ENCODE data around the gene DNAI1.
"Not testable (repeated sequence)": the region's sequence is repeated elsewhere in the genome, so short reads cannot be mapped to it uniquely, and the experiment has no call there.

DNAI1 gene

GRCh38 chr9:34458013-34458958 is at the start of gene DNAI1, which contains the start of gene FAM219A:
Gene DNAI1, plus strand, starts transcription at chr9:34458805. Its CDS starts 201 bp downstream, at chr9:34459006.
Gene FAM219A, minus strand, starts transcription at chr9:34458570. Its CDS starts 307 bp downstream, at chr9:34458263.
- no peak for TF ChIP-seq ZNF274 (IDR thresholded peaks at IDR 0.05; ENCODE audit: low read depth, low read length)

GRCh38 chr9:34409154-34409553 is 49.5 kb upstream of the DNAI1 start:
- H3K4me3 ChIP-seq (ENCODE audit: low read length): no peak overlapping the region
- TF ChIP-seq ZNF274 (IDR thresholded peaks at IDR 0.05; ENCODE audit: low read depth, low read length): no peak

More at GRCh38 chr9:34458013-34458958, at the start of gene DNAI1, which contains the start of gene FAM219A:
- H3K4me3 ChIP-seq (ENCODE audit: low read length): peak within 1 kb of the TSS; percentile 50; the same call in 1 of the 2 replicates

DNA sequence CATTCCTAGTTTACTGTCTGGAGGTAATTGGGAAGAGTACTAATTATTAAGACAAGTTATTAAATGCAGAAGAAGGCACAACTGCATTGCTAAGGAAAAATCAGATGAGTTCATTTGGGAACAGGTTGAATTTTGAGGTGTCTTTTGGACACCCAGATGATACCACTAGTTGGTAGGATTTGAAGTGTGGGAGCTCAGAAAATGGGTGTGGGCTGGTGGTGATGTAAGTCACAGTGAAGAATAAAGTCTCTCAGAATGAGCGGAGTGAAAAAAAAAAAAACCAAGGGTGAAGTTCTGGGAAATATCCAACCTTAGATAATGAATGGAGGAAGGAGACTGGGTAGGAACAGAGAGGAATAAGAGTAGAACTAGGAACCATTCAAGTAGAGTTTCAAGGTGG is 46.3 kb upstream of the DNAI1 start:
- H3K4me3 ChIP-seq (ENCODE audit: low read length): no peak overlapping the region
- TF ChIP-seq ZNF274 (IDR thresholded peaks at IDR 0.05; ENCODE audit: low read depth, low read length): no peak

DNA sequence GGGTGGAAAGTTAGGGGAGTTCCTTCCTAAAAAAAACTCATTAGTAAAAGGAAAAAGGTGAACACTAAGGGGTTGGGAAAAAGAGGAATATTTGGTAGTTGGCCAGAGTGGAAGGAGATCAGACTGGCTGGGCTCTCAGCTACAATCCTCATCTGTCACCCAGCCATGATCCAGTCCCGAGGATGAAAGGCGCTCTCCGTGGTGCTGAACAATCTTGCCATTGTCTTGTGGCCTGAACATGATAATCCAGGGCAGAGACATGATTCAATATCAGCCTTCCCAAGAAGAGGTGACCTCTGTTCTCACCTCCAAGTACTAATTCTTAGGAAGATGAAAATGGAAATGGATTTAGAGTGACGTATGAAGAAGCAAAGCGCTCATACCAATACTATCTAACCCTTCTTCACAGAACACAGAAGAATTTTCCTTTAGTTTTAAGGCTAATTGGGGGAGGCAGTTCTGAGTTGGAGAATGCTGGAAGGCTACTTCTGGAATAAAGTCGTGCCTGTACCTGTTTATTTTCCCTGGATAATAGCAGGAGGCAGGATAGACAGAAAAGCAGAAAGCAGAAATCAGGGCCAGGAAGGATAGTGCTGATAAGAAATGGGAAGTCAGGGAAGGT is 45.3 kb upstream of the DNAI1 start:
- TF ChIP-seq ZNF274 (IDR thresholded peaks at IDR 0.05; ENCODE audit: low read depth, low read length): no peak
- H3K4me3 ChIP-seq (ENCODE audit: low read length): no peak overlapping the region

DNA sequence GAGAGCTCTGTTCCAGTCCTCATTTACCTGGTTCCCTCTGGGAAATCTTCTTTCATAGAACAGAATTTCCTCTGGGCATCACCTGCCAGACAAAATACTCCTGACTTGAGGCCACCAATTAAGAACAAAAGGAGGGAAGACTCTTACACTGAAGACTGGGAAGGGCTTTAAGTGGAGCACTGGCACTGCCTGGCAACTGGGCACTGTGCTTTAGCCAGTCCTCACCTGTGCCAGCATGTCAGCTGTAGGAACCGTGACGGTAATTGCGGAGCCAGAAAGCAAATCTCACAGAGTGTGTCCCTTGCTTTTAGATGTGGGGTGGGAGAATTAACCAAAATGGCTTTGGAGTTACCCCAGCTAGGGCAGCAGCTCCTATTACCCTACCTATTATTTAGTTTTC is 40.9 kb upstream of the DNAI1 start:
- TF ChIP-seq ZNF274 (IDR thresholded peaks at IDR 0.05; ENCODE audit: low read depth, low read length): no peak
- H3K4me3 ChIP-seq (ENCODE audit: low read length): no peak overlapping the region

- no peak overlapping the region for H3K4me3 ChIP-seq (ENCODE audit: low read length)
- TF ChIP-seq ZNF274 (IDR thresholded peaks at IDR 0.05; ENCODE audit: low read depth, low read length): no peak
These were observed 38.7 kb upstream of the DNAI1 start for GRCh38 chr9:34419716-34420504.

DNA sequence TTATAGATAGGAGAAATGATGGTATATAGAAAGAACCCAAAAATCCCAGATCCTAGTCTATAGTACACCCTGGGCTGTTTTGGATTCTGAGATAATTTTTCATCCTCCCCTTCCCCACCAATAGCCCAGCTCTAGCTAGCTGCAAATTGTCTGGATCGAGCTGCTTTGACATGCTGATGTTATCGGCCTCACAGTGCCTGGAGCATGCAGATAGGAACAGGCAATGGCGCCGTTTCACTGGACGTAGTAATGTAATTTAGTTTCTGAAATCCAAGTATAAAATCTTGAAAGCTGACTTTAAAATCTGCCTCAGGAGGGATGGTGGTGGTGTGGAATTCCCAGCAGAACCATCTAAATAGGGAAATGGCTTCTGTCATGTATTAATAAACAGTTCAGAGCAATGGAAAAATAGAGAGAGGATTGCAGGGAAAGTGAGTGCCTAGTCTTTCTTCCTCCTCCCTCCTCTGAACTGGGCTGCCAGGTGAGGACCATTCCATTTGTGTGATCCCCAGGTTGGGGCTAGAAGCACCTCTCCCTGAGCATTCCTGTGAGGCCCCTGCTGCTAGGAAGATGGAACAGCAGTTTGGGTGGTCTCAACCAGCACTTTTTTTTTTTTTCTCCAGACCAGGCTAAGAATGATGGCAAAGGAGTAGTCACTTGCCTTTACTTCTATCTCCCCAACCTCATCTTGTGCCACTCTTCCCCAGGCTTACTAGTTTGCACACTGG is 32.1 kb upstream of the DNAI1 start:
- H3K4me3 ChIP-seq (ENCODE audit: low read length): no peak overlapping the region
- no peak for TF ChIP-seq ZNF274 (IDR thresholded peaks at IDR 0.05; ENCODE audit: low read depth, low read length)

DNA sequence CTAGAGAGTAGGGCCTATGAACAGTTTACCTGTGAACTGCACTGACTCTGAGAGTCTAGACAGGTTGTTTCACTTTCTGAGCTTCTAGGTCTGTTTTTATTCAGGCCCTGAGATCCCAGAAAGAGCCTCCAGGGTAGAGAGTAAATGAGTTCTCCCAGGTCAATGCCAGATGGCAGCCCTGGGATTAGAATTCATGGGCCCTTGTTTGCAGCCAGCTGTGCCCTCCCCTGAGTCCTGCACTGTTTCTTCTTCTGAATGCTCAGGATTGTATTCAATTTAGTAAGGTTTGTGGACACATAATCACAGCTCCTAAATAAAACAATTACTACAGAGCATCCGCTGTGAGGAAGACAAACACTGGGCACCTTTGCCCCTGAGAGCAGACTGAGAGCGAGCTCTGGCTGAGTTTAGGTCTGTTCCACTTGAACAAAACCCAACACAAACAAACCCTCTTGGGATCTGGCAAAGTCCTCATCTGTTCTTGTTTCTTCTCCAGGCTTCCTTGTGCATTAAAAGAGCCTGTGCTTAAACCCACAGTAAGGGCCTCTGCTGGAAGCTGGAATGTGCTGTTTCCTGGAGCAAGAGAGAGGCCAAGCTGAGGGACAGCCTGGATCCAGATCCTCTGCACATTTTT is 30.2 kb upstream of the DNAI1 start:
- H3K4me3 ChIP-seq (ENCODE audit: low read length): no peak overlapping the region
- TF ChIP-seq ZNF274 (IDR thresholded peaks at IDR 0.05; ENCODE audit: low read depth, low read length): no peak

DNA sequence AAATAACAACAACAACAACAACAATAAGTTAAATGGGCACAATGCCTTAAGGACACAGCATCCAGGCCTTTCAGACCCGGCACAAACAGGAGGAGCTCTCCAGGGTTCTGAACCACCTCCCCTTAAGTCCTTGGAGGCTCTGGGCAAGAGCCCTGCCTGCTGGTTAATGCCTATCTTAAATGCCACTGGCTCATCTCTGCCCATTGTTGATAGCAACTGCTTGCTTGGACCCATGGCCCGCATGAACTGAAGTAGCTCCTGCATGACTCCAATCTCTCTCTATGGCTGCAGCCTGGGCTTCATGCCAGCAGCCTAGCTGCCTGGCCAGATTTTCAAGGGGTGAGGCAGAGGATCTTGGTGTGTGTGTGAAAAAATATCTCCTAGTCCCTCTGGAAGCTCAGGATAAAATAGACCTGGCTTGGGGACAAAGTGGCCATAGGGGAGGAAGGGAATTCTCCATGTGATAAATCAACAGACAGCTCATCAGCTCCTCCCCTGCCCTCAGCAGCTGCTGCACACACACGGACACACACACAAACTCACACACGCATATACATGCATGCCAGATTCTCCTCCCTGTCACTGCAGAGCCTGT is 27.7 kb upstream of the DNAI1 start:
- no peak overlapping the region for H3K4me3 ChIP-seq (ENCODE audit: low read length)
- TF ChIP-seq ZNF274 (IDR thresholded peaks at IDR 0.05; ENCODE audit: low read depth, low read length): no peak

- H3K4me3 ChIP-seq (ENCODE audit: low read length): no peak overlapping the region
- no peak for TF ChIP-seq ZNF274 (IDR thresholded peaks at IDR 0.05; ENCODE audit: low read depth, low read length)
These were observed 26.9 kb upstream of the DNAI1 start for GRCh38 chr9:34431667-34432066.

DNA sequence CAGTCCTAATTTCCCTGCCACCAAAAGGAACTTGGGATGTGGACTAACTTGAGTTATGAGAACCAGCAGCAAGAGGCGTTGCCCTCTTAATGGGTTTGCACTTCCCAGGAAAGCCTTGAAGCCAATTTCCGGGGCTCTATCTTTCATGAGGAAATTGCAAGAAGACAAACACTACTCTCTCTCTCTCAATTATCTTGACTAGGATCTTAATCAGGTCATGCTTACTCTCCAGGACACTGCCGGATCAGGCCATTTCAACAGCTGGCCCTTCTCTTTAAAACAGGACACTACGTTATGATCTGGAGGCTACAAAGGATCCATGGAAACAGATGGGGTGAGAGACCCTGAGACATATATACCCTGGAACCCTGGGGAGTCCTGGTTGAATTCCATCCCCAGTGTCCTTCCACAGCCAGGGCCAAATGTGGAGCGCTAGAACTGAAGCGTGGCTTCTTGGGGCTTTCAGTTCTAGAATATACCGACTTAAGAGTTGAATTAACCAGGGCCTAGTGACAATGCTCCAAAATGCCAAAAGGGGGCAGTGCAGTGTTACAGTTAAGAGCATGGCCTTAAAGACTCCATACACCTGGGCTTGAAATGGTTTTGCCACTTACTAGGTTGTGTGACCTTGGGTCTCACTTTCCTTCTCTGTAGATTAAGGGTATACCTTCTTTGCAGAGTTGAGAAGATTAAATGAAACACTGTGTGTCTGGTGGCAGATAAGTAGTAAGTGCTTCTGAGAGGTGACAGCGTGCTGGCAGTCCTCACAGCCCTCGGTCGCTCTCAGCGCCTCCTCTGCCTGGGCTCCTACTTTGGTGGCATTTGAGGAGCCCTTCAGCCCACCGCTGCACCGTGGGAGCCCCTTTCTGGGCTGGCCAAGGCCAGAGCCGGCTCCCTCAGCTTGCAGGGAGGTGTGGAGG is 21.3 kb upstream of the DNAI1 start:
- TF ChIP-seq ZNF274 (IDR thresholded peaks at IDR 0.05; ENCODE audit: low read depth, low read length): no peak
- H3K4me3 ChIP-seq (ENCODE audit: low read length): no peak overlapping the region

- not testable (repeated sequence) for H3K4me3 ChIP-seq (ENCODE audit: low read length)
These were observed 20.7 kb upstream of the DNAI1 start for GRCh38 chr9:34437926-34438307.

DNA sequence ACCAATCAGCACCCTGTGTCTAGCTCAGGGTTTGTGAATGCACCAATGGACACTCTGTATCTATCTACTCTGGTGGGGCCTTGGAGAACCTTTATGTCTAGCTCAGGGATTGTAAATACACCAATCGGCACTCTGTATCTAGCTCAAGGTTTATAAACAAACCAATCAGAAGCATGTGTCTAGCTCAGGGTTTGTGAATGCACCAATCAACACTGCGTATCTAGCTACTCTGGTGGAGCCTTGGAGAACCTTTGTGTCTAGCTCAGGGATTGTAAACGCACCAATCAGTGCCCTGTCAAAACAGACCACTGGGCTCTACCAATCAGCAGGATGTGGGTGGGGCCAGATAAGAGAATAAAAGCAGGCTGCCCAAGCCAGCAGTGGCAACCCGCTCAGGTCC is 20.1 kb upstream of the DNAI1 start:
- not testable (repeated sequence) for H3K4me3 ChIP-seq (ENCODE audit: low read length)

All from GM08714 (cell line).